Stimulated activated CD8-positive, alpha-beta memory T cell treated with anti-CD3 and anti-CD28 coated beads, Interleukin-7, amount 100 ng/mL, for 24 hours (primary cell): ENCODE data around the gene THBS1.

Experiments
- DNase-seq: peaks from one replicate; pipeline ENCODE4 v3.0.0-alpha.2; 2020; ENCODE audit warnings: low read depth

The THBS1 gene

DNA sequence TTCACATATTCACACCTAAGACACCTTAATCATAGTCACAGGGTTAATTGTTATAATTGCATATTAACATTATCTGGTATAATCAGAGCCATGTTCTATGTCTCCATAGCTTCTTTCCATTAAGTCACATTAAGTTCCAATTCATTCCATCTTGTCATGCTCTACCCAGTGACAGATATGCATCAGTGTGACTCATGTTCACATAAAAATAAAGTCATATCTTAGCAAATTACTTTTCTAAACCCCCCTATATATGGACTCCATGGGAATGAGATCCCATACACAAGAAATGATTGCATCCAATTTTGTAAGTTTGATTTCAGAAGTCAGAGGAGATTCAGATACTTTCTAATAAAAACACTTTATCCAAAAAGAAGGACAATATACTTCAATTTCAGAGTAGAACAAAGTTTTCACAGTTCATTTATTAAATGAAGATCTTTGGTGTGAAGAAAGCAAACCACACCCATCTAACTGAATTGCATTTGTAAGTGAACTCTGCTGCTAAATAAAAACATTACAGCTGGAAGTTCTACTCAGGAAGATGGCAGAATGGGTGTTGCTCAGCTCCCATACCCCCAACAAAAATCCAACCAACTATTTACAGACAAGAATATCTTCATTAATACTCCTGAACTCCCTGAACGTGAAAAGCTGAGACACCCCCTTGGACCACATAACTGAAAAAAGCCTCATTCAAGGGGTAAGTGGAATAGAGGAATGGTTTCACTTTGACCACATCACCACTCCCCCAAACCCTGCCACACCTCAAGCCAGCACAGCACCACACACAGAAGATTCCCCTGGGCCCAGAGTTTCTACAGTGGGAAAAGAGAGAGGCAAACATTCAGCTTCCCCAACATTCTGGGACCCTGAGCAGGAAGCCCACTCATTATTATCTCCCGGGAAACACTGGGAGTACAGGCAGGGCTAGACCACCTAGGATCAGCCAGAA lies 27.6 kb downstream of the THBS1 start:
- no peak for DNase-seq

GRCh38 chr15:39609166-39609916 lies 28.5 kb downstream of the THBS1 start:
- DNase-seq: no peak

GRCh38 chr15:39610665-39611064 lies 29.8 kb downstream of the THBS1 start:
- DNase-seq: no peak

DNA sequence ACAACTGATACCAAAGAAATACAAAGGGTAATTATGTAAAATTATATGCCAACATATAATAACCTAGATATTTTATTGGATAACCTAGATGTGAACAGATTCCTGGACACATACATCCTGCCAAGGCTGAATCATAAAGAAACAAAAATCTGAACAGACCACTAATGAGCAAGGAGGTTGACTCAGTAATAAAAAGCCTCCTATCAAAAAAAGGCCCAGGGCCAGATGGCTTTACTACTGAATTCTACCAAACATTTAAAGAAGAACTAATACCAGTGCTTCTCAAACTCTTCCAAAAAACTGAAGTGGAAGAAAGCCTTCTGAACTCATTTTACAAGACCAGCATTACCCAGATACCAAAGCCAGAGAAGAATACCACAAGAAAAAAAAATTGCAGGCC lies 32.4 kb downstream of the THBS1 start:
- no peak for DNase-seq

- no peak for DNase-seq
Measured at GRCh38 chr15:39613861-39614260, 33.0 kb downstream of the THBS1 start.

DNA sequence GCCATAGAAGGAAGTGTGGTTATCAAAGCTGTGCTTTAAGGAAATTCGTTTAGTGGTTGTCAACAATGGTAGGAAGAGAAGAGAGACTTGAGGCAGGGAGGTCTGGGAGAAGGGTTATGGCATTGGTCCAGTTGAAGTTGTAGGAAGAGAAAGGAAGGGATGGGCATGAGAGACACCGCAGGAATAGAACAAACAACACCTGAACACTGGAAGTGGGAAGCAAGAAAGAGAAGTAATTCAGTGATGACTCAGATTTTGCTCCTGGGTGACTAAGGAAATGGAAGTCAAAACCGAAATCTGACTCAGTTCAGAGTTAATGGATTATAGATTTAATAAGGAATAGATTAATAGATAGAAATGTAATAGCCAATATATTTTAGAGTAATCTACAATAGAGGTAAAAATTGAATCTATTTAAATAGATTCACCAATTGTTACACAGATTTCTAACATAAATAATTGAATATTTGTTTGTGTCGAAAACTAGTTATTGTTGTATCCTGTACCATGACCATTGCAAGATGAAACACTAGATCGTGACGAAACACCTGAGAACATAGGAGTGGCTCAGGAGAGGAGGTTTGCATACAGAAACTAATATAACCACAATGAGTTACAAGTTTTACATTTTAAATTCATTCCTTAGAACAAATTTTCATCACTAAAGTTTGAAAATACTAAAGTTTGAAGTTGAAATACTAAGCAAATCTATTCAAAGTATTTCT lies 36.0 kb downstream of the THBS1 start:
- DNase-seq: no peak

GRCh38 chr15:39618063-39618823 lies 37.4 kb downstream of the THBS1 start:
- DNase-seq: no peak

GRCh38 chr15:39621210-39621609 lies 40.3 kb downstream of the THBS1 start:
- DNase-seq: no peak

GRCh38 chr15:39621976-39622375 lies 41.1 kb downstream of the THBS1 start:
- no peak for DNase-seq

GRCh38 chr15:39622660-39623516 lies 42.0 kb downstream of the THBS1 start:
- DNase-seq: no peak

GRCh38 chr15:39623529-39623931 lies 42.7 kb downstream of the THBS1 start:
- no peak for DNase-seq

DNA sequence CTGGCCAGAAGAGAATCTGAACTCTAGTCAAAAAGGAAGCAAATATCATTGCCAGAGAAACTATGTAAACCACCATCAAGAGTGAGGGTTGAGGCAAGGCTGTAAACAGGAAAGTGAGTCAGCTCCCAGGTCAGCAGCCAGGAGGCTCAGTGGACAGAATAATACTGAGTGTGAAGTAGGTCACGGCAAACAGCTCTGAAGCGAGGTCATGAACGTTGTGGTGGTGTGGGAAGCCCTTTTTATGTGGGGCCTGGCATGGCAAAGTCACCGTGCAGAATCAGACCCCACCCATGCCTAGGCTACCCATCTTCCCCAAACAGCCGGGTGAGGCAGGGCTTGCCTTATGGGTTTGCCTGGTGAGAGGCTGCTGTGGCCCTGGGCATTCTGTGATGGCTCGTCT lies 43.9 kb downstream of the THBS1 start:
- DNase-seq: no peak

GRCh38 chr15:39625451-39625850 lies 44.6 kb downstream of the THBS1 start:
- DNase-seq: no peak

DNA sequence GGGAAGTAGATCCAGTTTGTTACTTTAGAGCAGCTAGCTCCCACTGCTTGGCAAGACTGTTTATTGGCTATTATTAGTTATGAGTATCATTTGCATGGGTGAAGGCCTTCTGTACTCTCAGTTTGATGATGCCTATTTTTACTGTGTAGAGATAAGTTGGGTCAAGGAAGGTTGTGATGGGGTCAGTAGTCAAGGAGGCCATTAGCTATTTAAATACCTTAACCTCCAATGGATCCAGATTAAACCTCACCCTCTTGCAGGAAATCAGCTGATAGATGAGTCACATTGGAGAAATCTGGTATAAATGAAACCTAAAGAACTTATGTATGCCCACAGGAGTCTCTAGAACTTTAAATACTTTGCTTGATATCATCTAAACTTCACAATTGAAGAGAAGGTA lies 45.0 kb downstream of the THBS1 start:
- no peak for DNase-seq

DNA sequence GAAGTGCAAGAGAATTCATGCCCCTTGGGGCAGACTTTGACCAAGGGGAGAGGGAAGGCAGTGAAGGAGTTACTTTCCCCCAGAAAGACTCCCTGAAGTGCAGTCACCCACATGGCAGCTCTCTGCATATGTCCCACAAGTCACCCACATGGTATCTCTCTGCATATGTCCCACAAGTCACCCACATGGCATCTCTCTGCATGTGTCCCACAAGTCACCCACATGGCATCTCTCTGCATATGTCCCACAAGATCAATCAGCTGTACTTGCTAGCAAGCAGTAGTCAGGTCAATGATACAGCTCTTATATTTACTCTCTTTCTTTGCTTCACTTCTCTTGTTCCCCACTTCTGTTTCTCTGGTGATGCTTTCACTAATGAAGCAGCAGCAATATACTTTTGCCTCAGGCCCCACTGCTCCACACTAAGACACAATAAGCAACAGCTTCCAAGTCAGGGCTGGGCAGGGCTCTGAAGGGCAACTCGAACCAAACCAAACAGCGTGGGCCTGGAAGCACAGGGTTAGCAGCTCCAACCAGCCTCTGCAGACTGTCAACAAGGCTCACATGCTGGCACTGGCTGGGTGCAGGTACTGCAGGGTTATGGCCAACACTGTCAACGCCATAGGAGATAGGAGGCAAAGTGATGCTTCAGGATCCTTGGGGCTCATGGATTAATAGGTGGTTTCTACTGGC lies 46.7 kb downstream of the THBS1 start:
- DNase-seq: no peak

DNA sequence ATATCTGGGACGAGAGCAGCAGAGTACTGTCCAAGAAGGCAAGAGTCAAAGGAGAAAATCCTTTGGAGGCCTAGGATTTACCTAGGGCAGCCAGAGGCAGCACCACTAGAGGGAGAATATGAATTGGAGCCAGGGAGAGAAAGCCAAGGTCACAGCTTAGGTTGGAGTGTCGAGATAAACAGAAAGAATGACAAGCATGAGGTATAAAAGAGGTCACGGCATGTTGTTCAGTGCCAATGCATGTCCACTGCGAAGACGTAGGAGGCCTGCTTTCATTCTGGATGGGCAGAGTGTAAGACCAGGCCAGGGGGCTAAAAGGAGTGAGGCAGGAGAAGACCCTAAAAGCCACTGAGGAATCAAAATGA lies 47.2 kb downstream of the THBS1 start:
- DNase-seq: no peak

GRCh38 chr15:39628546-39629257 lies 47.8 kb downstream of the THBS1 start:
- DNase-seq: no peak

DNA sequence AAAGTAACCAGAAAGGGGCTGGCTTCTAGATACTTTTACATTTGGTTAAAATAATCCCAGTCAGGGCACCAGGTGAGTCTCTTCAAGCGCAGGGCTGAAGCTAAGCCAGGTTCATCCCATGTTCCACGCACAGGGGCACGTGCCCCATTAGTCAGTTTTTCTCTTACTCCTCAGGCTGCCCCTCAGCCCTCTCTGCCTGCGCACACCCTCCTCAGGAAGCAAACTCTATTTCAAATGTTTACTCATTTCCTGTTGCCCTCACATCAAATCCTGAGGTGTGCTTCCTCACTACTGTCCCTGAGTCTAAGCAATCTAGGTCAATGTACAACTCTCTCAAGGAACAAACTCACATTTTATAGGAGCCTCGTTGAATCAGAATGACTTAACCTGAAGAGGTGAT lies 48.5 kb downstream of the THBS1 start:
- peak; percentile 32 for DNase-seq

GRCh38 chr15:39629906-39630305 lies 49.0 kb downstream of the THBS1 start:
- DNase-seq: no peak

DNA sequence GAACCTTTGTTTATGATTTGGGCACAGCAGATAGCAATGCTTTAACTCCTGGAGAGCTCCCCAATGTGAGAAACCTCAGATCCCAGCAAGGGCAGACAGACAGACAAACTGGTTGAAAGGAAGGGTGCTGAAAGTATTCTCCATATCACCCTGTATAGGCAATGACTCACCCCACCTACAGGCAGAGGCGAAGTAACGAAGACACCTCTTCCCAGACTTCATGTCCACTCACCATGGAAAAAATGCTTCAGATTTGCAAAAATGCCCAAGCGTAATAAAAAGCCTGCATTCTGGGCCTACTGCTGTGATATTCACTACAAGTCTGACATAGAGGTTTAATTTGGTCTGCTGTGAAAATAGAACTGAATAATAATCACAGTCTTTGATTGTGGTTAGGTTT lies 50.5 kb downstream of the THBS1 start:
- no peak for DNase-seq
